ENCODE results near the gene STX16.

STX16 gene

DNA sequence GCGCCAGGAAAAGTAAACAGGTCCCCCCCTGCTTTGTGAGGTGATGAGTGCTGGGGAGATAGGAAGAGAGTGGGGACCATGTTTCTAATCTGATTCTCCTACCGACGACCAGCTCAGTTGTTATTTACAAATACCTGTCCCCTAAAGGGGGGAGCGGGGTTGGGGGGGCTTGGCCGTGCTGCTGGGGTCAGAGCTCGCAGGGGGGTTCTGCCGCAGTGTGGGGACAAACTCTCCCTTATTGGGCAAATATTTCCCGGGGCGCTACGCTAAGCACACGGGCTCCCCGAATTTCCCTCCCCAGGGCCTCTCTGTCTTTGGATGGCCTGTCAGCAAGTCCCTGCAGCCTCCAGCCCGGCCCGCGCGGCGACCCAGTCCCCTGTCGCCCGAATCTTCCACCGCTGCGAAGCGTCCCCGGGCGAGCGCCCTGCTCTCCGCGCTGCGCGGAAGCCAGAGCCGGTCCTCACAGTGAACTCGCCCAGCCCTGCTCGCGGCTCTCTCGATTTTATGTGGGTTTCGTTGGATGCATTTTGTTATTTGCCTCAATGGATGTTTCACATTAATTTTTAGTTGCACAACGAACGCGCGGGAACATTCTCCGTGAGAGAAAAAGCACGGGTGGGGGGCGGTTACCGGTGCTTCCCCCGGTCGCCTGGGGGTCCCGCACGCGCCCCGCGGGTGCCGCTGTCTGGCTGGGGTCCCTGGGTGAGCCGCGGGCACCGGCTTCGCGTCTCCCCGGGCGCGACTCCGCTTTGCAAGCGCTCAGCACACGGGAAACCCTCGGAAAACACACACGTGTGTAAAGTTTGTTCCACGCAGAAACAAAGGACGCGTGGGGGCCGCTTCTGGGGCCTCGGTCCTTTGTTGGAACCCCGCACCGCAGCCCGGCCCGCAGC, 1.5 kb upstream of the STX16 start:
- TF ChIP-seq NFIC (IDR thresholded peaks at IDR 0.05) (no peak), CEBPB (IDR thresholded peaks at IDR 0.05) (no peak), EP300 (IDR thresholded peaks at IDR 0.05; ENCODE audit: borderline replicate concordance) (no peak), CREB1 (IDR thresholded peaks at IDR 0.05; ENCODE audit: low read depth) (no peak), ZBTB7A (IDR thresholded peaks at IDR 0.05; ENCODE audit: low read depth) (no peak), TAF1 (IDR thresholded peaks at IDR 0.05; ENCODE audit: low read depth) (no peak), FOXM1 (IDR thresholded peaks at IDR 0.05; ENCODE audit: borderline replicate concordance, low read depth) (no peak), RAD21 (IDR thresholded peaks at IDR 0.05; ENCODE audit: low read depth) (no peak), YY1 (IDR thresholded peaks at IDR 0.05; ENCODE audit: low read depth) (no peak), TCF12 (IDR thresholded peaks at IDR 0.05; ENCODE audit: low read depth) (no peak), EGR1 (IDR thresholded peaks at IDR 0.05) (no peak), TEAD4 (IDR thresholded peaks at IDR 0.05) (no peak), MAX (IDR thresholded peaks at IDR 0.05) (no peak)
- TF ChIP-seq, protein P1, sequence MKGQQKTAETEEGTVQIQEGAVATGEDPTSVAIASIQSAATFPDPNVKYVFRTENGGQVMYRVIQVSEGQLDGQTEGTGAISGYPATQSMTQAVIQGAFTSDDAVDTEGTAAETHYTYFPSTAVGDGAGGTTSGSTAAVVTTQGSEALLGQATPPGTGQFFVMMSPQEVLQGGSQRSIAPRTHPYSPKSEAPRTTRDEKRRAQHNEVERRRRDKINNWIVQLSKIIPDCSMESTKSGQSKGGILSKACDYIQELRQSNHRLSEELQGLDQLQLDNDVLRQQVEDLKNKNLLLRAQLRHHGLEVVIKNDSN (IDR thresholded peaks at IDR 0.05): no peak
- TF ChIP-seq, protein P2, sequence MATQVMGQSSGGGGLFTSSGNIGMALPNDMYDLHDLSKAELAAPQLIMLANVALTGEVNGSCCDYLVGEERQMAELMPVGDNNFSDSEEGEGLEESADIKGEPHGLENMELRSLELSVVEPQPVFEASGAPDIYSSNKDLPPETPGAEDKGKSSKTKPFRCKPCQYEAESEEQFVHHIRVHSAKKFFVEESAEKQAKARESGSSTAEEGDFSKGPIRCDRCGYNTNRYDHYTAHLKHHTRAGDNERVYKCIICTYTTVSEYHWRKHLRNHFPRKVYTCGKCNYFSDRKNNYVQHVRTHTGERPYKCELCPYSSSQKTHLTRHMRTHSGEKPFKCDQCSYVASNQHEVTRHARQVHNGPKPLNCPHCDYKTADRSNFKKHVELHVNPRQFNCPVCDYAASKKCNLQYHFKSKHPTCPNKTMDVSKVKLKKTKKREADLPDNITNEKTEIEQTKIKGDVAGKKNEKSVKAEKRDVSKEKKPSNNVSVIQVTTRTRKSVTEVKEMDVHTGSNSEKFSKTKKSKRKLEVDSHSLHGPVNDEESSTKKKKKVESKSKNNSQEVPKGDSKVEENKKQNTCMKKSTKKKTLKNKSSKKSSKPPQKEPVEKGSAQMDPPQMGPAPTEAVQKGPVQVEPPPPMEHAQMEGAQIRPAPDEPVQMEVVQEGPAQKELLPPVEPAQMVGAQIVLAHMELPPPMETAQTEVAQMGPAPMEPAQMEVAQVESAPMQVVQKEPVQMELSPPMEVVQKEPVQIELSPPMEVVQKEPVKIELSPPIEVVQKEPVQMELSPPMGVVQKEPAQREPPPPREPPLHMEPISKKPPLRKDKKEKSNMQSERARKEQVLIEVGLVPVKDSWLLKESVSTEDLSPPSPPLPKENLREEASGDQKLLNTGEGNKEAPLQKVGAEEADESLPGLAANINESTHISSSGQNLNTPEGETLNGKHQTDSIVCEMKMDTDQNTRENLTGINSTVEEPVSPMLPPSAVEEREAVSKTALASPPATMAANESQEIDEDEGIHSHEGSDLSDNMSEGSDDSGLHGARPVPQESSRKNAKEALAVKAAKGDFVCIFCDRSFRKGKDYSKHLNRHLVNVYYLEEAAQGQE (IDR thresholded peaks at IDR 0.05; ENCODE audit: low read depth): no peak

DNA sequence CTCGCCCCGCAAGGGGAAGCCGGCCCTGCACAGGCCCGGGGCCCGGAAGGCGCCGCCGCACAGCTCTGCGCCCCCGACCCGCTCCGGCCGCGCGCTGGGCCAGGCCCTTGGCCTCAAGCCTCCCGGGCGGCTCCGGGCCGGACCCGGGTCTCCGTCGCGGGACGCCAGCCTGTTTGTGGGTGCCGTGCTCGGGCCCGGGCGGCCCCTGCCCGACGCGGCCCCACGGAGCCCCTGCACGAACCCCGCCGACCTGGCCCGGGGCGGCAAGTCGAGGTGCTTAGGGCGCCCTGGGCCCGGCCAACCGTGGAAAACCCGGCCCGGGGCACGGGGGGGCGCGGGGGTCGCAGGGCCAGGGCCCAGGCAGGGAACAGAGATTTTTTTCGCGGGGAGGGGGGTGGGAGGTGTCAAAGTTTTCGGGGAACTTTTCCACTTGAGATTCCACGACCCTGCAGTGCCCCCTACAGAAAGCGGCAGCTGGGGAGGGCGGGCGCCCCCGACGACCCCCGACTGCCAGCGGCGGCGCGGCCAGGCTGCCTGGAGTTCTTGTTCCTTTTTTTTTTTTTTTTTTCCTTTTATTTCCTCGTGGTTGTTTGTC, 805 bp upstream of the STX16 start:
- TF ChIP-seq CEBPB (IDR thresholded peaks at IDR 0.05): no peak
- no peak for TF ChIP-seq RAD21 (IDR thresholded peaks at IDR 0.05; ENCODE audit: low read depth)
- TF ChIP-seq, protein P2 (IDR thresholded peaks at IDR 0.05; ENCODE audit: low read depth): no peak
- TF ChIP-seq, protein P1 (IDR thresholded peaks at IDR 0.05): no peak
- no peak for TF ChIP-seq TAF1 (IDR thresholded peaks at IDR 0.05; ENCODE audit: low read depth)
- no peak for TF ChIP-seq EGR1 (IDR thresholded peaks at IDR 0.05)
- no peak for TF ChIP-seq ZBTB7A (IDR thresholded peaks at IDR 0.05; ENCODE audit: low read depth)
- TF ChIP-seq EP300 (IDR thresholded peaks at IDR 0.05; ENCODE audit: borderline replicate concordance): no peak
- TF ChIP-seq NFIC (IDR thresholded peaks at IDR 0.05): no peak
- TF ChIP-seq FOXM1 (IDR thresholded peaks at IDR 0.05; ENCODE audit: borderline replicate concordance, low read depth): no peak
- TF ChIP-seq CREB1 (IDR thresholded peaks at IDR 0.05; ENCODE audit: low read depth): no peak
- TF ChIP-seq TEAD4 (IDR thresholded peaks at IDR 0.05): no peak
- TF ChIP-seq YY1 (IDR thresholded peaks at IDR 0.05; ENCODE audit: low read depth): no peak
- TF ChIP-seq MAX (IDR thresholded peaks at IDR 0.05): no peak

- TF ChIP-seq ZBTB7A (IDR thresholded peaks at IDR 0.05; ENCODE audit: low read depth) (peak; percentile 61; the same call in 1 of the 2 replicates), TCF12 (IDR thresholded peaks at IDR 0.05; ENCODE audit: low read depth) (no peak)
Observed at GRCh38 chr20:58651559-58651945, 469 bp downstream of the STX16 start.

- TF ChIP-seq FOXM1 (IDR thresholded peaks at IDR 0.05; ENCODE audit: borderline replicate concordance, low read depth): no peak
- TF ChIP-seq CEBPB (IDR thresholded peaks at IDR 0.05): no peak
- TF ChIP-seq RAD21 (IDR thresholded peaks at IDR 0.05; ENCODE audit: low read depth): no peak
- TF ChIP-seq CREB1 (IDR thresholded peaks at IDR 0.05; ENCODE audit: low read depth): no peak
- TF ChIP-seq MAX (IDR thresholded peaks at IDR 0.05): no peak
- no peak for TF ChIP-seq TCF12 (IDR thresholded peaks at IDR 0.05; ENCODE audit: low read depth)
- TF ChIP-seq, protein P1 (IDR thresholded peaks at IDR 0.05): no peak
- no peak for TF ChIP-seq TEAD4 (IDR thresholded peaks at IDR 0.05)
- TF ChIP-seq NFIC (IDR thresholded peaks at IDR 0.05): no peak
- TF ChIP-seq YY1 (IDR thresholded peaks at IDR 0.05; ENCODE audit: low read depth): no peak
- no peak for TF ChIP-seq TAF1 (IDR thresholded peaks at IDR 0.05; ENCODE audit: low read depth)
- TF ChIP-seq, protein P2 (IDR thresholded peaks at IDR 0.05; ENCODE audit: low read depth): no peak
- no peak for TF ChIP-seq ZBTB7A (IDR thresholded peaks at IDR 0.05; ENCODE audit: low read depth)
- TF ChIP-seq EP300 (IDR thresholded peaks at IDR 0.05; ENCODE audit: borderline replicate concordance): no peak
- no peak for TF ChIP-seq EGR1 (IDR thresholded peaks at IDR 0.05)
Observed at GRCh38 chr20:58651946-58652605, 993 bp downstream of the STX16 start.
